Stimulated activated CD8-positive, alpha-beta memory T cell treated with anti-CD3 and anti-CD28 coated beads, Interleukin-15, amount 100 ng/mL, for 24 hours (primary cell): ENCODE measurements around the gene PPP2R5E.
"Not testable (repeated sequence)": the region's sequence is repeated elsewhere in the genome, so short reads cannot be mapped to it uniquely, and the experiment has no call there.

Experiments
- DNase-seq: peaks from one replicate; pipeline ENCODE4 v3.0.0-alpha.2; 2020; ENCODE audit warnings: low read depth

PPP2R5E gene

GRCh38 chr14:63543000-63543825 lies at the start of gene PPP2R5E:
Gene PPP2R5E, minus strand, starts transcription at chr14:63543377. Its CDS starts 3,692 bp downstream, at chr14:63539685.
- peak; percentile 79 for DNase-seq

- not testable (repeated sequence) for DNase-seq
Observed at GRCh38 chr14:63583046-63583445, 39.9 kb upstream of the PPP2R5E start.

DNA sequence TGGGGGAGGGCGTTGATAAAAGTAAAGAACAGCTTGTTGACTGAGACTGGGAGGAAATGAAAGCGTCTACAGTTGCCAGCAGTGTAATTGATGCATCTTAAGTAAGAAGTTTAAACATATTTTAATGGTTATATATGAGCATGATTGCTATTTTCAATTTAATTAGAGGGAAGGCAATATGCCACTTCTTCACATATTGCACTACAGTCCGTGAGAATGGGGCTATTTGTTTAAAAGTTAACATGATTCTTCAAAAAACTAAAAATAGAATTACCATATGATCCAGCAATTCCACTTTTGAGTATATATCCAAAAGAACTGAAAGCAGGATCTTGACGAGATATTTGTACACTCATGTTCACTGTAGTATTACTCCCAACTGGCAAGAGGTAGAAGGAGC lies 38.3 kb upstream of the PPP2R5E start:
- DNase-seq = no peak

DNA sequence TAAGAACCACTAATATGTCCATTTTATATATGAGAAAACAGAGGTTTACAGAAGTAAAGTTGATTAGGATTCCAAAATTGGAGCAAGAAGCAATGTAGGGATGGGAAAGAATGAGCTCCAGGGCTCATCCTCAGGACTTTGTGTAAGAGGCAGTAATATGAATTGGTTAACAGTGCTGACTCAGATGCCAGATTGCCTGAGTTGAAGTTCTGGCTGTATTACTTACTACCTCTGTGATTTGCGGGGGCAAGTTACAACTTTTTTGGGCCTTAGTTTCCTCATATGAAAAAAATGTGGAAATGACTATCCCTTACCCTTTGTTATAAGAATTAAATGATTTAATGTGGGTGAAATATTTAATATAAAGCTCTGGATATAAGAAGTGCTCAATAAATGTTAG lies 35.1 kb upstream of the PPP2R5E start:
- DNase-seq = no peak

DNA sequence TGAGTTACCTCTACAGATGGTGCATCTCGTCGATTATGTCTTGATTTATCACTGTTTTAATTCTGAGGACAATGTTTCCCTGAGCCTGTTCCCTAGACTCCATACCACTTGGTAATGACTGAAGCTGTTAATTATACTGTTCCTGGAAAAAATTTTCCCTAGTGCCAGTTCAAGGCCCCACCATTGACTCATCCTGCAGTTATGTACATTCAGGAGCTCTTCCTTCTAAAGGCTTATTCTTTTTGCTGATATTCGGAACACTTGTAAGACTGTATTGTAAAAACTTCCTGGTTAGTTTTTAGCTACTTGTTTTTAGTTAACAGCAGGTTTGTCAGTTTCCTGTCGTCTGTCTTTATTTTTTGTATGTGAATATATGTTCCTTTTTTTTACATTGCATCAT lies 30.4 kb upstream of the PPP2R5E start:
- DNase-seq = no peak

GRCh38 chr14:63565448-63565847 lies 22.3 kb upstream of the PPP2R5E start:
- DNase-seq = no peak

DNA sequence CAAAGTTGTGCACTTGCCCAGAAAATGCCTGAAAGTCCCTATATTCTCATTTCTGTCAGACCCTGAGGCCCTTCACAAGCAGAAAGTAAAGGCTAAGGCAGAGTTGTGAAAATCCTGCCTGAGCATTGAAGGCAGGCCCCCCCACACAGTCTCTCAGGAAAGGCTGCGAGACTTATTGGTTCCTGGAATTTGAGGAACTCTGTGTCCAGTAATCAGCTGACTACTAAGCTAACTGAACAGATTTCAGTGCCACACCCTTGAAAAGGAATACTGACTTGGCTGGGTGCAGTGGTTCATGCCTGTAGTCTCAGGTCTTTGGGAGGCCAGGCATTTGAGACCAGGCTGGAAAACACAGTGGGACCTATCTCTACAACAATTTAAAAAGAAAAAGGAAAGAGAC lies 21.1 kb upstream of the PPP2R5E start:
- no peak for DNase-seq

DNA sequence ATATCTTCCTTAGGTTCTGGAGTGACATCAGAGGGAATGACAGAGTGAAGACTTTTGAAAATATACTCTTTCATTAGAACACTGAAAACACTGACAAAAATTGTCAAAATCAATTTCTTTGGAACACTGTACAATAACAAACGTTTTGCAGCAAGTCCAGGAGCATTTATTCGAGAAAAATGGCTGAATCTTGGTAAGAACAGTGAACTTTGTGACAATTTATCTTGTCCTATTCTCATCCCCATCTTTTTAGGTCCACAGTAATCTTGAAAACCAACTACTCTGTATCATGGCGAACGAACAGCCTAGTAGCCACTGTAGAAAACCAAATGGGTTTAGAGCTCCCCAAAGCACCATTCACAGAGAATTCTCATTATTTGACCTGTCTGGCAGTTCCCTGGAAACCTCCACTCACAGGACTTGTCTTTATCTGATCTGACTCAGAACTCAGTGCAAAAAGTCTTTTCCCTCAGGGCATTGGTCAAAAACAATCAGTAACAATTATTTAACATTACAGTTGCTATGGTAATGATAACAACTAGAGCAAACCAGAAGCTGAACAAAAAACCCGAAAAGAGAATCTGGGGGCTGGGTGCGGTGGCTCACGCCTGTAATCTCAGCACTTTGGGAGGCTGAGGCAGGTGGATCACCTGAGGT lies 20.3 kb upstream of the PPP2R5E start:
- DNase-seq = no peak

GRCh38 chr14:63562405-63562804 lies 19.2 kb upstream of the PPP2R5E start:
- no peak for DNase-seq

DNA sequence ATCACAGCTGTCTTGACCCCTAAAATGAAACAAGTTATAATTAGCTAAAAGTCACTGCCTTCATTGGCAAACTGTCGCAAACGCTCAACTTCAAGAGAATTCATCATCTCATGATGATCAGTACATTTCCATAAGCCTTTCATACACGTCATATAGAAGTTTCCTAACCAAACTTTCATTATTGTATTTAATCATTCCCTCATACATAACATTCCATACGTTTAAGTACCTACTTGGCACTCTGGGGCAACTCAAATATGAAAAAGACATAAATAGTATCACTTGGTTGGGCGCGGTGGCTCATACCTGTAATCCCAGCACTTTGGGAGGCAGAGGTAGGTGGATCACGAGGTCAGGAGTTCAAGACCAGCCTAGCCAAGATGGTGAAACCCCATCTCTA lies 12.4 kb upstream of the PPP2R5E start:
- DNase-seq = no peak

GRCh38 chr14:63551332-63551731 lies 8.2 kb upstream of the PPP2R5E start:
- DNase-seq = no peak

DNA sequence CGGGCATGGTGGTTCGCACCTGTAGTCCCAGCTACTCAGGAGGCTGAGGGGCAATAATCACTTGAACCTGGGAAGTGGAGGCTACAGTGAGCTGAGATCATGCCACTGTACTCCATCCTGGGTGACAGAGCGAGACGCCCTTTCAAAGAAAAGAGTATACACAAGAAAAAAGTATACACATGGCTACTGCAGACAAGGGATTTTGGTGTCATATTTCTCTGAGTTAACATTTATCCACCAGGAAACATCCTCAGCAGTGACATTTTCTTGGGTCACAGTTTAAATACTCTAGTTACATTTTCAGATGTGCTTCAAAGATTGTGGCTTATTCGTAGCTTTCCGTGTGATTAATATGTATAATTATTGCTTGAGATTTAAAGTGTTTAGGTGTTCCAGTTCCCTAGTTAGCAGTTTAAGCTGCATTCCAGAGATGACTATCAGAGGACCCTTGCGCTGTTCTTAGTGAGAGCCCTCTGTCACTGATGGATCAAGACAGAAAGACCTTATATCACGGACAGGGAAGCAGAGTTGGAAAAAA lies 4.7 kb upstream of the PPP2R5E start:
- DNase-seq = no peak

DNA sequence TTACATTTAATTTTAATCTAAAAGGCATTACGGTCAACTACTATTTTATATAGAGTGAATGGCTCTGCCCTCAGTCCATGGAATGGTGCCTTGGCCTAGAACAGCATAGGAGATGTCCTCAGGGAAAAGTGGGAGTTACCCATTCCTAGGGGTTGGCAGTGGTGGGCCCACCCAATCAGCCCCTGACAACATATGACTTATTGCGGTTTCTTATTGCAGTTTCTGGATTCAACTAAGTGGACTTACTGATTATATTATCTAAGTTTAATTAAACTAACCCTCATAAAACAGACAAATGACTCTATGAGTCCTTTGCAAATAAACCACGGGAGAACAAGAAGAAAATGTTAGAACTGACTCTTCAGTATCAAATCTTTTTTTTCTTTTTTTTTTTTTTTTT lies 2.3 kb upstream of the PPP2R5E start:
- DNase-seq = no peak

GRCh38 chr14:63544591-63545299 lies 1.6 kb upstream of the PPP2R5E start:
- no peak for DNase-seq

DNA sequence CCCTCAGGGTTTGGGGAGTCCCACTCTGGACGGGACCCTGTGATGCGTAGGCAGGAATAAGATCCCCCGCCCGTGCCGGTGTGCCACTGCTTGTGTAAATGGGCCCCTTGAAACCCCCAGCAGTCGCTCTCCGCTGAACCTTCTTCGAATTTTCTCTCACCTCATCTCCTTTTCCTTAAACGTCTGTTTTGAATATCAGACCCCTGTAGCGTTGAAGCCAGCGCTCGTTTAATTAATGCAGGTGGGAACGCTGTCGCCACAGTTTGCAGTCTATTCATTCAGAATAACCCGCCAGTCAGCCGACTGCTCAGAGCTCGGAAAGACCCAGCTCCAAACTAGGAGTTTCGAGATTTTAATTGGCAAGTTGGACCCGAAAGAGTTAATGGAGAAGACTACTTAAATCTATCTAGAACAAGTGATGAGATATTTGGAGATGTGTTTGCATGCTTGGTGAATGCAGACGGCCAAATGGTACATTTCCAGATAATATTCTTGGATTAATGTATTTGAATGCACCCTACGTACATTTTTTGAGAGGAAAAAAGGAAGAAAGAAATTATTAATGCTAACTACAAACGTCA lies 739 bp upstream of the PPP2R5E start:
- DNase-seq = no peak

DNA sequence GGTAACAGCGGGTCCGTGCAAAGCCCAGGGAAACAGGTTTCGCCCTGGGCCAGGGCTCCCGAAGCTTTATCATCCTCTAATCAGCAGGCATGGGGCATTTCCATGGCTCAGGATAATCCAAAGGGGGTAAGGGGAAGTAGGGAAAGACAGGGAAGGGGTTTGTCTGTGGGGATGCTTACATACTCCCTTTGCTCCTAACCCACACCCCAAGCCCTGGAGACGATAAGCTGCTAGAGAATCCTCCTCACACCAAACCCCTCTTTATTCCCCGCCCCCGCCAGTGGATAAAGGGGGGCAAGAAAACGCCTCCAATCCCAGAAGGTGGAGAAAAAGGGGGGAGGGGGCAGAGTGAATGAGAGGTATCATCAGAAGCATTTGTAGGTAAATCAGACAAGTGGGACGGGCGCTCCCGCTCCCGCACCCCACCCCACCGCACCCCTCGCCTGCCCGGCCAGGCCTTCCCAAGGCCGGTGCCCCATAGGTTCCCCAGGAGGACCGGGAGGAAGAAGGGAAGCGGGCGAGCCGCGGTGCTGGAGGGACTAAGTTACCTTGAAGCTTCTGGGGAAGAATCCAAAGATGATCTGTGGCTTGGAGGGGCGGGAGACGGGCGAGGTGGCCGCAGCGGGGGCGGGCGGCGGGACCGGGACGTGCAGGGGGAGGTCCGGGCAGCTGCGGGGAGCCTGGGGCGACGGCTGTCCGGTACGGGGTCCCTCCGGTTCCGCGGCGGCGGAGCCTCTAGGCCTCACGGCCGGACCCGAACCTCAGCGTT lies 762 bp downstream of the PPP2R5E start:
- no peak for DNase-seq

- no peak for DNase-seq
Observed at GRCh38 chr14:63535918-63536317, 7.3 kb downstream of the PPP2R5E start.

DNA sequence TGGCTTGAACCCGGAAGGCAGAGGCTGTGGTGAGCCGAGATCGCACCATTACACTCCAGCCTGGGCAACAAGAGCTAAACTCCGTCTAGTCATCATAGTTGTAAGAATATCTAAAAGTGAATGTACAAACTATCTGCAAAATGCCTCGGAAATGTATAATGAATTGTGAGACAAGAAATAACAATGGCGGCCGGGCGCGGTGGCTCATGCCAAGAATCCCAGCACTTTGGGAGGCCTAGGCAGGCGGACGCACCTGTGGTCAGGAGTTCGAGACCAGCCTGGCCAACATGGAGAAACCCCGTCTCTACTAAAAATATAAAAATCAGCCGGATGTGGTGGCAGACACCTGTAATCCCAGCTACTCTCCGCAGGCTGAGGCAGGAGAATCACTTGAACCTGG lies 9.7 kb downstream of the PPP2R5E start:
- no peak for DNase-seq

DNA sequence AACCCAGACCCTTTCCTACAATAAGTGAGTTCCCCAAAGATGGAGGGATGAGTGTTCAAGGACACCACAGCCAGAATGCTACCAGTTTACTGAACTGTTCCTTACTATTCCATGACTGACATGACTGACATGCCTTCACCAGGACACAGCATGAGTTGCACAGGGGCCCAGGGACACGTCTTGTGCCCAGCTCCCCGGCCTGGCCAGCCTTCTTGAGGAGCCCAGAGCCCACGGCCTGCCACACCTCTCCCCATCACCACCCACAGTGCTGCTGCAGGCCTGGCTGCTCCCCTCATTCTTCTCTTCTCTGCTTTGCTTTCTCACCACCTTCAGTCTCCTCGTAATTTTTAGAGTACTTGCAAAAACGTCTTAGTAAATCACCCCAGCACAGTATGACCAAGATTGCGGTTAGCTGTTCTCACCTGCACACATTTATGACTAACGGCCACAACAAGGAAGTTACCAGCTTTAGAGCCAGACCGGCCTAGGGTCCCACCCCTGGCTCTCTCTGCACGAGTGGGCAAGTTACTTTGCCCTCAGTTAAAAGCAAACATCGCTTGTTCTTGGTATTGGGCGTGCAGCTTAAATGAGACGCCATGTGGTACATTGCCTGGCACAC lies 18.5 kb downstream of the PPP2R5E start:
- DNase-seq = no peak

DNA sequence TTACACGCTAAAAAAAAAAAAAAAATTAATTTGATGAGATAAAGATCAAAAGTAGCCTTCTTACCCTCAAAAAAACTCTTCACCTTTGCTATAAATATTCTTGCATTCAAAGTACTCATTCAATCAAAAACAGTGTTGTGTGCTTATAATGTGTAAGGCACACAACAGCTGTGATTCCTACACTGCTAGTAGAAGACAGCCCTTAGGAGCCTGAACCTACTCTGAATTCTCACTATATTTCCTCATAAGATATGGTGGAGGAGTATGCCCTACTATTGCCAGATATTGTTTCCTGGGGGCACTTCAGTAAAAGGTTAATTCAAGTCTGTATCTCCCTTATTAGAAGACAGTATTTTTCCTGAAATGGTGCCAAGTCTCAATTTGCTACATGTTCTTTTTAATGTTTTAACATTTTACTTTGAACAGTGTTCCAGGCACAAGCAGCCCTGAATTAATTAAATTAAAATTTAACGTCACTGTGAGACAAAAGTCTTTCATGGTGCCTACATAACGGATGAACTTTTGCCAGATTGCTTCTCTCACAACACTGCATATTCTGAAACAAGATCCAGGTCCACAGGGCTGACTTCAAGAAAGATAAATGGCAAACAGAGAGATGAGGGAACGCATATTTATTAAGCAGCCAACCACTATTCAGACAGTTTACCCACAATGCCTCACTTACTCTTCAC lies 19.3 kb downstream of the PPP2R5E start:
- no peak for DNase-seq
